ENCODE measurements around the gene PSMC3IP.

PSMC3IP gene

GRCh38 chr17:42573095-42573494 lies 4.4 kb downstream of the PSMC3IP start:
- Mint-ChIP-seq H3K4me1 (peaks cover 32 to 64% of the 10 kb centered on the region in 2 donors), H3K27ac (peak overlapping the region; percentile 89), H3K9me3 (no peaks in the 10 kb centered on the region), H3K4me3 (no peak overlapping the region), H3K27me3 (no peaks in the 10 kb centered on the region), H3K36me3 (peaks cover 49 to 74% of the 10 kb centered on the region in 2 donors)
- DNase-seq (no peak), ATAC-seq (replicated peaks) (no peak)

GRCh38 chr17:42571435-42572225 lies 5.9 kb downstream of the PSMC3IP start:
- ATAC-seq (replicated peaks) (no peak), DNase-seq (no peak)
- H3K36me3 Mint-ChIP-seq: peaks cover 51 to 66% of the 10 kb centered on the region in 2 donors
- no peak overlapping the region for H3K27ac Mint-ChIP-seq
- H3K4me3 Mint-ChIP-seq: no peak overlapping the region
- no peaks in the 10 kb centered on the region for H3K9me3 Mint-ChIP-seq
- H3K27me3 Mint-ChIP-seq: no peaks in the 10 kb centered on the region
- peaks cover 29 to 59% of the 10 kb centered on the region in 2 donors for H3K4me1 Mint-ChIP-seq

- Mint-ChIP-seq H3K27me3 (no peaks in the 10 kb centered on the region), H3K27ac (peak overlapping the region; percentile 81), H3K36me3 (peaks cover 44 to 62% of the 10 kb centered on the region in 2 donors), H3K4me3 (peak overlapping the region; percentile 97 to 98), H3K4me1 (peaks cover 31 to 54% of the 10 kb centered on the region in 2 donors), H3K9me3 (no peaks in the 10 kb centered on the region)
- ATAC-seq (replicated peaks) (no peak), DNase-seq (no peak)
These were observed 9.0 kb downstream of the PSMC3IP start for GRCh38 chr17:42568341-42569111.

- peak; percentile 82 to 84 for ATAC-seq (replicated peaks)
- DNase-seq: peak; percentile 90
- peaks cover 32 to 68% of the 10 kb centered on the region in 2 donors for H3K4me1 Mint-ChIP-seq
- peak within 1 kb of the TSS; percentile 97 to 98 for H3K4me3 Mint-ChIP-seq
- peak within 1 kb of the TSS; percentile 98 for H3K27ac Mint-ChIP-seq
- H3K27me3 Mint-ChIP-seq: no peaks in the 10 kb centered on the region
- peaks cover 44 to 62% of the 10 kb centered on the region in 2 donors for H3K36me3 Mint-ChIP-seq
- no peaks in the 10 kb centered on the region for H3K9me3 Mint-ChIP-seq
These were observed 10.5 kb downstream of the PSMC3IP start, which contains the start of gene MLX for GRCh38 chr17:42566883-42567573. MLX (plus strand) TSS chr17:42567100; CDS start chr17:42567125, 25 bp downstream.

- no peak for ATAC-seq (replicated peaks)
- Mint-ChIP-seq H3K27me3 (no peaks in the 10 kb centered on the region), H3K27ac (peak overlapping the region; percentile 98), H3K4me1 (peaks cover 35 to 73% of the 10 kb centered on the region in 2 donors), H3K4me3 (peak overlapping the region; percentile 97 to 98), H3K9me3 (peaks cover 0 to 1% of the 10 kb centered on the region in 2 donors), H3K36me3 (peaks cover 44 to 60% of the 10 kb centered on the region in 2 donors)
- no peak for DNase-seq
These were observed 11.2 kb downstream of the PSMC3IP start for GRCh38 chr17:42566215-42566882.

GRCh38 chr17:42565523-42566214 lies 11.9 kb downstream of the PSMC3IP start:
- DNase-seq (no peak), ATAC-seq (replicated peaks) (no peak)
- peak overlapping the region; percentile 97 to 98 for H3K4me3 Mint-ChIP-seq
- H3K36me3 Mint-ChIP-seq: peaks cover 38 to 55% of the 10 kb centered on the region in 2 donors
- peak overlapping the region; percentile 98 for H3K27ac Mint-ChIP-seq
- H3K27me3 Mint-ChIP-seq: no peaks in the 10 kb centered on the region
- peaks cover 35 to 69% of the 10 kb centered on the region in 2 donors for H3K4me1 Mint-ChIP-seq
- peaks cover 0 to 1% of the 10 kb centered on the region in 2 donors for H3K9me3 Mint-ChIP-seq

GRCh38 chr17:42564815-42565522 lies 12.6 kb downstream of the PSMC3IP start:
- Mint-ChIP-seq H3K27ac (peak overlapping the region; percentile 51), H3K27me3 (no peaks in the 10 kb centered on the region), H3K4me3 (no peak overlapping the region), H3K9me3 (peaks cover 0 to 1% of the 10 kb centered on the region in 2 donors), H3K36me3 (peaks cover 38 to 52% of the 10 kb centered on the region in 2 donors), H3K4me1 (peaks cover 35 to 69% of the 10 kb centered on the region in 2 donors)
- ATAC-seq (replicated peaks) (no peak), DNase-seq (no peak)

- H3K27ac Mint-ChIP-seq: peak overlapping the region; percentile 86
- peak overlapping the region; percentile 92 to 99 for H3K4me3 Mint-ChIP-seq
- DNase-seq: no peak
- H3K4me1 Mint-ChIP-seq: peaks cover 35 to 63% of the 10 kb centered on the region in 2 donors
- H3K27me3 Mint-ChIP-seq: no peaks in the 10 kb centered on the region
- H3K9me3 Mint-ChIP-seq: peaks cover 0 to 1% of the 10 kb centered on the region in 2 donors
- H3K36me3 Mint-ChIP-seq: peaks cover 37 to 45% of the 10 kb centered on the region in 2 donors
- no peak for ATAC-seq (replicated peaks)
These were observed 13.6 kb downstream of the PSMC3IP start for GRCh38 chr17:42563950-42564349.

GRCh38 chr17:42563543-42563942 lies 14.0 kb downstream of the PSMC3IP start:
- Mint-ChIP-seq H3K4me1 (peaks cover 32 to 59% of the 10 kb centered on the region in 2 donors), H3K27ac (peak overlapping the region; percentile 95), H3K27me3 (no peaks in the 10 kb centered on the region), H3K36me3 (peaks cover 33 to 41% of the 10 kb centered on the region in 2 donors), H3K9me3 (peaks cover 0 to 1% of the 10 kb centered on the region in 2 donors), H3K4me3 (peak overlapping the region; percentile 92 to 99)
- DNase-seq (no peak), ATAC-seq (replicated peaks) (no peak)

- peak overlapping the region; percentile 95 for H3K27ac Mint-ChIP-seq
- peaks cover 33 to 40% of the 10 kb centered on the region in 2 donors for H3K36me3 Mint-ChIP-seq
- ATAC-seq (replicated peaks) (no peak), DNase-seq (no peak)
- peaks cover 0 to 1% of the 10 kb centered on the region in 2 donors for H3K9me3 Mint-ChIP-seq
- peak overlapping the region; percentile 92 to 99 for H3K4me3 Mint-ChIP-seq
- peaks cover 32 to 57% of the 10 kb centered on the region in 2 donors for H3K4me1 Mint-ChIP-seq
- no peaks in the 10 kb centered on the region for H3K27me3 Mint-ChIP-seq
These were observed 14.4 kb downstream of the PSMC3IP start for GRCh38 chr17:42563143-42563509.

GRCh38 chr17:42562388-42563142 lies 15.0 kb downstream of the PSMC3IP start:
- H3K9me3 Mint-ChIP-seq: peaks cover 0 to 1% of the 10 kb centered on the region in 2 donors

GRCh38 chr17:42561897-42562387 lies 15.6 kb downstream of the PSMC3IP start, which contains the start of gene COASY:
COASY (plus strand) TSS chr17:42562148; CDS start chr17:42562623, 475 bp downstream.
- peak within 1 kb of the TSS; percentile 95 for H3K27ac Mint-ChIP-seq
- H3K4me3 Mint-ChIP-seq: peak within 1 kb of the TSS; percentile 92 to 99
- peak; percentile 78 to 81 for ATAC-seq (replicated peaks)
- H3K4me1 Mint-ChIP-seq: peaks cover 29 to 50% of the 10 kb centered on the region in 2 donors
- H3K27me3 Mint-ChIP-seq: no peaks in the 10 kb centered on the region
- peaks cover 27 to 37% of the 10 kb centered on the region in 2 donors for H3K36me3 Mint-ChIP-seq
- H3K9me3 Mint-ChIP-seq: peaks cover 0 to 1% of the 10 kb centered on the region in 2 donors
- DNase-seq: peak; percentile 91

More at GRCh38 chr17:42562388-42563142, 15.0 kb downstream of the PSMC3IP start:
- Mint-ChIP-seq H3K4me3 (peak overlapping the region; percentile 92 to 99), H3K27ac (peak overlapping the region; percentile 95), H3K36me3 (peaks cover 29 to 36% of the 10 kb centered on the region in 2 donors), H3K4me1 (peaks cover 29 to 51% of the 10 kb centered on the region in 2 donors), H3K27me3 (no peaks in the 10 kb centered on the region)
- ATAC-seq (replicated peaks) (peak; percentile 6 to 17), DNase-seq (no peak)

Data from stimulated activated naive B cell treated with anti-CD40 and anti-IgM and Interleukin-4, amounts not matched to agents 10 μg/mL and 1 μg/mL and 100 μg/mL, for 72 hours (primary cell).